Ishikawa (cell line): ENCODE data around the gene TRIP13.

Experiments used
- CEBPB ChIP-seq: IDR thresholded peaks from 2 replicates; pipeline ENCODE4 v1.6.1; 2012
- CREB1 ChIP-seq: IDR thresholded peaks from 2 replicates; pipeline ENCODE4 v1.6.1; 2012; ENCODE audit warnings: low read depth
- EGR1 ChIP-seq: IDR thresholded peaks from 2 replicates; pipeline ENCODE4 v1.6.1; 2012
- EP300 ChIP-seq: IDR thresholded peaks from 2 replicates; pipeline ENCODE4 v1.6.1; 2012; ENCODE audit warnings: borderline replicate concordance
- FOXM1 ChIP-seq: IDR thresholded peaks from 2 replicates; pipeline ENCODE4 v1.6.1; 2012; ENCODE audit warnings: low read depth, borderline replicate concordance
- MAX ChIP-seq: IDR thresholded peaks from 2 replicates; pipeline ENCODE4 v1.6.1; 2012
- NFIC ChIP-seq: IDR thresholded peaks from 2 replicates; pipeline ENCODE4 v1.6.1; 2012
- RAD21 ChIP-seq: IDR thresholded peaks from 2 replicates; pipeline ENCODE4 v1.6.1; 2012; ENCODE audit warnings: low read depth
- REST ChIP-seq: IDR thresholded peaks from 2 replicates; pipeline ENCODE4 v1.6.1; 2012; ENCODE audit warnings: low read depth, mild to moderate bottlenecking
- TAF1 ChIP-seq: IDR thresholded peaks from 2 replicates; pipeline ENCODE4 v1.6.1; 2012; ENCODE audit warnings: low read depth, mild to moderate bottlenecking
- TCF12 ChIP-seq: IDR thresholded peaks from 2 replicates; pipeline ENCODE4 v1.6.1; 2012; ENCODE audit warnings: low read depth
- TEAD4 ChIP-seq: IDR thresholded peaks from 2 replicates; pipeline ENCODE4 v1.6.1; 2012
- USF1 ChIP-seq: IDR thresholded peaks from 2 replicates; pipeline ENCODE4 v1.6.1; 2012
- YY1 ChIP-seq: IDR thresholded peaks from 2 replicates; pipeline ENCODE4 v1.6.1; 2012; ENCODE audit warnings: low read depth
- ZBTB7A ChIP-seq: IDR thresholded peaks from 2 replicates; pipeline ENCODE4 v1.6.1; 2012; ENCODE audit warnings: low read depth

Gene TRIP13

GRCh38 chr5:905139-905642 is 12.5 kb downstream of the TRIP13 start:
- no peak for TF ChIP-seq YY1

GRCh38 chr5:907366-907910 is 14.8 kb downstream of the TRIP13 start:
- TF ChIP-seq ZBTB7A (no peak), EGR1 (no peak), TAF1 (no peak), NFIC (no peak), RAD21 (no peak), MAX (no peak), EP300 (no peak), TCF12 (no peak), CEBPB (no peak), USF1 (no peak), CREB1 (no peak), FOXM1 (no peak), TEAD4 (no peak), REST (no peak), YY1 (no peak)

- TF ChIP-seq CEBPB (no peak), REST (no peak), RAD21 (no peak), ZBTB7A (no peak), NFIC (no peak), EGR1 (no peak), TCF12 (no peak), USF1 (no peak), EP300 (no peak), FOXM1 (no peak), YY1 (no peak), MAX (no peak), CREB1 (no peak), TAF1 (no peak), TEAD4 (no peak)
These were observed 15.5 kb downstream of the TRIP13 start for GRCh38 chr5:908172-908571.

GRCh38 chr5:909086-909485 is 16.4 kb downstream of the TRIP13 start:
- no peak for TF ChIP-seq EGR1
- no peak for TF ChIP-seq USF1
- no peak for TF ChIP-seq FOXM1
- TF ChIP-seq YY1: no peak
- no peak for TF ChIP-seq EP300
- TF ChIP-seq TAF1: no peak
- TF ChIP-seq ZBTB7A: no peak
- TF ChIP-seq NFIC: no peak
- no peak for TF ChIP-seq CEBPB
- no peak for TF ChIP-seq CREB1
- TF ChIP-seq RAD21: no peak
- no peak for TF ChIP-seq TEAD4

GRCh38 chr5:909994-910768 is 17.5 kb downstream of the TRIP13 start:
- TF ChIP-seq TCF12: no peak
- TF ChIP-seq RAD21: no peak
- TF ChIP-seq NFIC: no peak
- TF ChIP-seq TAF1: no peak
- no peak for TF ChIP-seq EGR1
- no peak for TF ChIP-seq YY1

- TF ChIP-seq USF1 (no peak), CREB1 (no peak), ZBTB7A (no peak), TEAD4 (no peak), RAD21 (no peak), YY1 (no peak), REST (no peak), EP300 (no peak), MAX (no peak), TAF1 (no peak), FOXM1 (no peak), NFIC (no peak), EGR1 (no peak), TCF12 (no peak), CEBPB (no peak)
These were observed 18.1 kb downstream of the TRIP13 start for GRCh38 chr5:910769-911160.
